ENCODE results near the gene EFTUD2.

- TF ChIP-seq, protein P1, sequence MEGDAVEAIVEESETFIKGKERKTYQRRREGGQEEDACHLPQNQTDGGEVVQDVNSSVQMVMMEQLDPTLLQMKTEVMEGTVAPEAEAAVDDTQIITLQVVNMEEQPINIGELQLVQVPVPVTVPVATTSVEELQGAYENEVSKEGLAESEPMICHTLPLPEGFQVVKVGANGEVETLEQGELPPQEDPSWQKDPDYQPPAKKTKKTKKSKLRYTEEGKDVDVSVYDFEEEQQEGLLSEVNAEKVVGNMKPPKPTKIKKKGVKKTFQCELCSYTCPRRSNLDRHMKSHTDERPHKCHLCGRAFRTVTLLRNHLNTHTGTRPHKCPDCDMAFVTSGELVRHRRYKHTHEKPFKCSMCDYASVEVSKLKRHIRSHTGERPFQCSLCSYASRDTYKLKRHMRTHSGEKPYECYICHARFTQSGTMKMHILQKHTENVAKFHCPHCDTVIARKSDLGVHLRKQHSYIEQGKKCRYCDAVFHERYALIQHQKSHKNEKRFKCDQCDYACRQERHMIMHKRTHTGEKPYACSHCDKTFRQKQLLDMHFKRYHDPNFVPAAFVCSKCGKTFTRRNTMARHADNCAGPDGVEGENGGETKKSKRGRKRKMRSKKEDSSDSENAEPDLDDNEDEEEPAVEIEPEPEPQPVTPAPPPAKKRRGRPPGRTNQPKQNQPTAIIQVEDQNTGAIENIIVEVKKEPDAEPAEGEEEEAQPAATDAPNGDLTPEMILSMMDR (IDR thresholded peaks at IDR 0.05) = no peak
- TF ChIP-seq POLR2AphosphoS5 (IDR thresholded peaks at IDR 0.05) (no peak), EP300 (IDR thresholded peaks at IDR 0.05) (no peak), POLR2A (IDR thresholded peaks at IDR 0.05) (no peak)
These were observed 13.7 kb upstream of the EFTUD2 start for GRCh38 chr17:44912763-44913544.
